Choroid plexus epithelial cell (primary cell): ENCODE measurements around the gene AP4E1.
A peak's percentile ranks its signal among the peaks of the same experiment; 100 is the strongest.

ENCODE experiments used
- DNase-seq: peaks from one replicate; pipeline ENCODE4 v3.0.0-alpha.2; 2010; ENCODE audit warnings: low read depth
- H3K4me3 ChIP-seq: 2 replicates; pipeline ENCODE4 v1.5.1; 2011; ENCODE audit warnings: low read depth, mild to moderate bottlenecking, control low read depth, low read length, moderate library complexity
- CTCF ChIP-seq: conservative IDR thresholded peaks from 2 replicates; pipeline ENCODE4 v1.5.1; 2011; ENCODE audit warnings: low read depth, mild to moderate bottlenecking, control low read depth, inconsistent platforms, low read length, moderate library complexity

The AP4E1 gene

DNA sequence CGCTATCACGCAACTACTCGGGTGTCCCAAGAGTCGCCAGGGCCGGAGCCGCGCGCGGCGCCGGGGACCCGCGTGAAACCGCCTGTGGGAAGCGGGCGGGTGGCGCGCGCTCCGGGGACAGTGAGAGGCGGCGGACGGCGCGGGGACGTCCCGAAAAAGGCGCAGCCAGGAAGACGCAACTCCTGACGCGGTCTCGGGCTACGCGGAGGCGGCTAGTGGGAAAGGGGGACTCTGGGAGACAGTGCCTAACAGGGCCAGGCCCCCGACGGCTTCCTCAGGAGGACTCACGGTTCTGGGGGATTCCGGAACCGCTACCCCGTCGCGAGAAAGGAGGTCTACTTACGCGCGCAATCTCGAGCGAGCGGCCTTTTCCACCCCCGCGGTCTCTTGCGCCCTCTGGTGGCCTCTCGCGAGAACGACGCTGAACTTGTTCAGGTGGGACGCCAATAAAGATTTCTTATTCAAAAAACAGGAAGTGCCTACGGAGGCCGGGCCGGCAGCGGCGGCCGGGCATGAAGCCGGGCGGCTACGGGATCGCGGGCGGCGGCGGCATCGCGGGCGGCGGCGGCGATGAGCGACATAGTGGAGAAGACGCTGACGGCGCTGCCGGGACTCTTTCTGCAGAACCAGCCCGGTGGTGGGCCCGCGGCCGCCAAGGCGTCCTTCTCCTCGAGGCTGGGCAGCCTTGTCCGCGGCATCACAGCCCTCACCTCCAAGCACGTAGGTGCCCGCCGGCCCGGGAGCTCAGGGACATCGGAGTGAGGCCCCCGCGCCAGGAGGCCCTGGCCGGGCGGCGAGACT, at the start of gene AP4E1:
TSS of gene AP4E1 (plus strand) at position 475 of the 801 bp plus-strand sequence. CDS start at position 571, 96 bp downstream.
- H3K4me3 ChIP-seq = peak within 1 kb of the TSS; percentile 94
- DNase-seq = peak; percentile 95
- peak; percentile 90 for TF ChIP-seq CTCF

GRCh38 chr15:50860824-50861223, 47.7 kb upstream of the AP4E1 start:
- DNase-seq = no peak
- no peak overlapping the region for H3K4me3 ChIP-seq
- TF ChIP-seq CTCF = no peak

- TF ChIP-seq CTCF = no peak
These were observed 45.9 kb upstream of the AP4E1 start for GRCh38 chr15:50862553-50862952.

DNA sequence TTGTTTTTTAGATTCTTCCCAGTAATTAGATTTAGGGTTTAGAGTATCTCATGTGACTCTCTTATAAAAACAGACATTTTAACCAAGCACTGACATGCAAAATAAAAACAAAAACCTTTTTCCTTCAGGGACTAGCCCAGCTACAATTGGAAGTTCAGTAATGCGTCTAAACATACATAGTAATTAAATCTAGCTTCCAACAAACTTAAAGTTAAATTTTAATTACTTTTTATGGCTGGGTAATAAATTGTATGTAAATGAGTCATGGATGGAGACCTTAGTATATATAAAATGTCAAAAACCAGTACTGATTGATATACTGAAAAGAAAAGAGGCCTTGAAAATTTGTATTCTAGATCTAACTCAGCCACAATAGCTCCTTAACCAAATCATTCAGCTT, 43.6 kb upstream of the AP4E1 start:
- no peak for TF ChIP-seq CTCF
- DNase-seq = no peak
- no peak overlapping the region for H3K4me3 ChIP-seq

More at GRCh38 chr15:50862553-50862952, 45.9 kb upstream of the AP4E1 start:
- DNase-seq = no peak
- no peak overlapping the region for H3K4me3 ChIP-seq

DNA sequence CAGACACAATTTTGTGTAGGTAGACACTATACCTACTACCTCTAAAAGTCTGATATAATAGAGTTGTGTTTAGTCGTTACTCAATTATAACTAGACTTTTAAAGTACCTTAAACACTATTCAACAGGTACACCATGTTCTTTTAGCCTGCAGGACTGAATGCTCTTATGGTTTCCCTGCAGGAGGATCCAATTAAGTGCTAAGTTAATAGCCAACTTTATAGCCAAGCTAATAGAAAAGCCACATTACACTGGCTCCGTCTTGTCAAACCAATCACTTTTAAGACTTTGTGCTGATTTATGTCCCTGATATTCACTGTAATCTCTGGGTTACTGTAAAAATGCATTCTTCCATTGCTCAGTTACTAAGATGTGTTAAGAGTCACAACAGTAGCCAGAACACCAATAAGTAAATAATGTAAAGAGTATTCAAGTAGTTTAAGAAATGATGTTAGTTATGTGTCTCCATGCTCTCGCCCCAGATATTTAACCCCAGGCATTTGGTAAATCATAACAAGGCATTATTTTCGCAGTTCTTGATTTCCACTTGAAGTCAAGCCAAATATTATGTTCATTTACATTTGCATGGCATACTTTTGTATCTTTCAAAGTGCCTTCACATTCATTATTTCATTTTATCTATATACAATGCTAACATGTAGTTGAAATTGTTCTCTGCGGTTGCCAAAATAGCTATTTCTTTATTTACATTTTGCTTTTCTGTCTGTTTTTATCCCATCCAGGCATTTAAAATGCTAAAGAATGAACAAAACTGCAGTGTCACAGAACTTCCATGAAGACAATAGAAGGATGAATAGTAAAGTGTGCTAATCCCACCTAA, 42.7 kb upstream of the AP4E1 start:
- no peak overlapping the region for H3K4me3 ChIP-seq
- no peak for DNase-seq
- TF ChIP-seq CTCF = no peak

GRCh38 chr15:50871832-50872231, 36.7 kb upstream of the AP4E1 start:
- no peak for DNase-seq
- no peak overlapping the region for H3K4me3 ChIP-seq
- TF ChIP-seq CTCF = no peak
